Subcutaneous adipose tissue (tissue), 4 donors: ENCODE data around the gene EMC7. TPM values are rescaled to one million over a fixed set of nuclear protein-coding genes. Genes with fewer than 3 reads are reported as not detected.

Experiments
- total RNA-seq, 4 donors: library from RNA; depleted of rRNA; stranded (reverse); fragments of >200 nt; gene quantifications; one replicate each; pipeline ENCODE4 v1.1.0, GENCODE V29; 2016
- TF ChIP-seq, protein P1 (sequence below): fragments of 450-650 bp; IDR thresholded peaks from one replicate; pipeline ENCODE4 v1.5.1; 2016; ENCODE audit warnings: low read depth, mild to moderate bottlenecking, control low read depth, antibody characterized with exemption, moderate library complexity

The EMC7 gene
- total RNA-seq, 4 donors from 2014 or later: 41.8 to 62.8 (median 44.5) TPM

DNA sequence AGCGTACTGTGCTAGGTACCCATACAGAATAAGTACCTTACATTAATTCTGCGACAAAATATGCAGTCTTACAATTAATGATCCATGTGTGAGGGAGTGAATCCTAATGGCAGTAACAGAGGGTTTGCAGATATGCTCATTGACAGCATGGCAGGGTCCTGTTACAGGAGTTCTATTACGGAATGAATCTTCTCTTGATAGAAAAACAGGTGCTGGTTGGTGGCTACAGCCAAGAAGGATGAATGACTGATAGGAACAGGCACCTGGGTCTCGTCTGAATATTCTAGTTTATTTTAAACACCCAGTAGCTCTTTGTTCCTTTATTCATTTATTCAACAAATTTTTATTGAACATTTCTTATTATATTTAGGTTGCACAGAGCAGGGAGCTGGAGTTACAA, 23.0 kb upstream of the EMC7 start:
- TF ChIP-seq, protein P1, sequence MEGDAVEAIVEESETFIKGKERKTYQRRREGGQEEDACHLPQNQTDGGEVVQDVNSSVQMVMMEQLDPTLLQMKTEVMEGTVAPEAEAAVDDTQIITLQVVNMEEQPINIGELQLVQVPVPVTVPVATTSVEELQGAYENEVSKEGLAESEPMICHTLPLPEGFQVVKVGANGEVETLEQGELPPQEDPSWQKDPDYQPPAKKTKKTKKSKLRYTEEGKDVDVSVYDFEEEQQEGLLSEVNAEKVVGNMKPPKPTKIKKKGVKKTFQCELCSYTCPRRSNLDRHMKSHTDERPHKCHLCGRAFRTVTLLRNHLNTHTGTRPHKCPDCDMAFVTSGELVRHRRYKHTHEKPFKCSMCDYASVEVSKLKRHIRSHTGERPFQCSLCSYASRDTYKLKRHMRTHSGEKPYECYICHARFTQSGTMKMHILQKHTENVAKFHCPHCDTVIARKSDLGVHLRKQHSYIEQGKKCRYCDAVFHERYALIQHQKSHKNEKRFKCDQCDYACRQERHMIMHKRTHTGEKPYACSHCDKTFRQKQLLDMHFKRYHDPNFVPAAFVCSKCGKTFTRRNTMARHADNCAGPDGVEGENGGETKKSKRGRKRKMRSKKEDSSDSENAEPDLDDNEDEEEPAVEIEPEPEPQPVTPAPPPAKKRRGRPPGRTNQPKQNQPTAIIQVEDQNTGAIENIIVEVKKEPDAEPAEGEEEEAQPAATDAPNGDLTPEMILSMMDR: no peak

DNA sequence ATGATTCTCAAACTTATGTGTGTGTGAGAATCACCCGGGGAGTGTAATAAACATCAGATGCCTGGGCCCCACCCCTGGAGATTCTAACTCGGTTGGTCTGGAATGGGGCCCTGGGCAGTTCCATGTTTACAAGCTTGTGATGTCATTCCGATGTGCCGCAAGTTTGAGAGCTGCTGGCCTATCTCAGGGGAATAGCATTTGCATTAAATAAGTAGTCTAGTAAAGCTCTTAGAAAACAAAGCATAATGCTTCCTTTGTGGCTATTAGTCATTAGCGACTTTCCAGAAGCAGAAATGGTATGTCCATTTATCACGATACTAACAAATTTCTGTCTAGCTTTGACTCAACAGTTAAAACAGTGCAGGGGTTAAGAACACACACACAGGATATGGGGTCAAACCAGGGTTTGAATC, 21.1 kb upstream of the EMC7 start:
- TF ChIP-seq, protein P1: no peak

DNA sequence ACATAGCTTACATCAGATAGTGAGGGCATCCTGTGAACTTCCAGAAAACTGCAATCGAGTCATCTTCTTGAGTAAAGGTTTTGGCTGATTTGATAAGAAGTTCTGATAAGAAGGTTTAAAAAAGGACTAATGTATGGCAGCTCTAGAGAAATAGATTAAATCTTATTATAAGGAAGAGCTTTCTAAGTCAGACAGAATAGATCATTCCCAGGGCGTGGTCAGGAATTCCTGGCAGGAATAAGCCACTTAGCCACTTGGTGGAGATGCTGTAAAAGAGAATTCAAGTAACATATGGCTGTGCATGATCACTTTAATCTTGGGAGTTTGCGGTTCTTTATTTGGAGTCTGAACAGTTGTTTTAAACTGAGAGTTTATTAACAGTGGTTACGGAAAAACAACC, 17.6 kb upstream of the EMC7 start:
- TF ChIP-seq, protein P1: no peak

DNA sequence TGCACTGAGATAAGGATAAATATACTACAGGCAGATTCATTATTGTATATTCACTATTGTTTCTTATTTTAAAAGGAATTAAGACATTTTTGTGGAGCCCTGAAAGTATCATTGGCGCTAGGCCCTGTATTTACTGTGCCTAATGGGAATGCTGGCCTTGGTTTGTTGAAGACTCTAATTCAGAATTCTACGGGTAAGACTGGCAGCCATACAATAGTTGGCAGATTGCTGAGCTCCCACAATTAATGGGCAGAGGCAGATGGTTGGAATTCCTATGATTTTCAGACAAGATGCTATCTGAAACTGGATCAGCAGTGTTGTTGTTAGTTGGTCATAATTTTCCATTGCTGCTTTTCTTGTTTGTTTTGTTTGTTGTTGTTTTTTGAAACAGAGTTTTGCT, 15.0 kb upstream of the EMC7 start:
- TF ChIP-seq, protein P1: no peak

DNA sequence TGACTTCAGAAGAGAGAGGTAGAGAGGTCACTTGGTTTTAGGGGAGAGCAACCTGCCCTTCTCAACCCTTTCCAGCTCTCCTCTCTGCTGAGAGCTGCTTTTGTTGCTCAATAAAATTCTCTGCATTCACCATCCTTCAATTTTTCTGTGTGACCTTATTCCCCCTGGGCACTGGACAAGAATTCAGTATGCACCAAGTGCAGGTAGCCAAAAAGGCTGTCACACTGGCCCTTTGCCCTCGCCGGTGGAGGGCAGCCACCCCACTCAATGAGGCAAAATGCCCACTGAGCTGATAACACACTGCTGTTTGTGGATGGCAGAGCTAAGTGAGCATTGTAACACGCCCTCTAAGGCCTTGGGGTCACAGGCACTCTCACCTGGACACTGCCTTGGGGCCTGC, 13.1 kb upstream of the EMC7 start:
- TF ChIP-seq, protein P1: no peak

DNA sequence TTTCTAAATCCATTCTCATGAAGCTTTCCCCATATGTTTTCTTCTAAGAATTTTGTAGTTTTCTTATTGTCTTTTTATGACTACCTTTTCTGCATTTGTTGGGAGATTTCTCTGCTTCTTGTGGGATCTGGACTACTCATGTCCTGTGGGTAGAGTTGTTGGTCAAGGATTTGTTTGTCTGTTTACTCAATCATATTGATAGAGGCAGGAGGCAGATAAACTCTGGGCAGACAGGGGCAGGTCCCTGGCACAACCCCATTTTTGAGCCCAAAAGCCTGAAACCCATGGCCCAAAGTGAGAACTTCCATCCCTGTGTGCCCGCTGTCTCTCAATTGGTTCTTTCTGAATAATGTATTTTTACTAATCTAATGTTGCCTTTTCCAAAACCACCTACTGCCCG, 12.6 kb upstream of the EMC7 start:
- TF ChIP-seq, protein P1: no peak

DNA sequence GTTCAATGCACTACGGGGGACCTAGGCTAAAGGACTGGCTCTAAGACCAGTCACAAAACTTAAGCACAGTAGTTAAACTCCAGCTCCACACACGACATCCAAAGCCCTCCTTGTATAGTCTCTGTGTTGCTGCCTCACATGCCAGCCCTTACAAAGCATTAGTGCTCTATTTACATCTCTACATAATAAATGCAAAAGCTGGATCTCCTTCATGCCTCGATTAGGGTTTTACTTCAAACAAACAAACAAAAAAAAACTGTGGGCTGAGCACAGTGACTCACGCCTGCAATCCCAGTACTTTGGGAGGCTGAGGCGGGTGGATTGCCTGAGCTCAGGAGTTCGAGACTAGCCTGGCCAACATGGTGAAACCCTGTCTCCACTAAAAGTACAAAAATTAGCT, 9.8 kb upstream of the EMC7 start:
- TF ChIP-seq, protein P1: no peak
